GM12892 (cell line): ENCODE measurements around the gene GNAZ.

Experiments
- POLR2A ChIP-seq: IDR thresholded peaks from 2 replicates; pipeline ENCODE4 v1.6.1; 2011; ENCODE audit warnings: low read depth, low read length, control low read depth
- TAF1 ChIP-seq: IDR thresholded peaks from 2 replicates; pipeline ENCODE4 v1.6.1; 2011; ENCODE audit warnings: low read depth, mild to moderate bottlenecking, control low read depth, low read length, borderline replicate concordance

DNA sequence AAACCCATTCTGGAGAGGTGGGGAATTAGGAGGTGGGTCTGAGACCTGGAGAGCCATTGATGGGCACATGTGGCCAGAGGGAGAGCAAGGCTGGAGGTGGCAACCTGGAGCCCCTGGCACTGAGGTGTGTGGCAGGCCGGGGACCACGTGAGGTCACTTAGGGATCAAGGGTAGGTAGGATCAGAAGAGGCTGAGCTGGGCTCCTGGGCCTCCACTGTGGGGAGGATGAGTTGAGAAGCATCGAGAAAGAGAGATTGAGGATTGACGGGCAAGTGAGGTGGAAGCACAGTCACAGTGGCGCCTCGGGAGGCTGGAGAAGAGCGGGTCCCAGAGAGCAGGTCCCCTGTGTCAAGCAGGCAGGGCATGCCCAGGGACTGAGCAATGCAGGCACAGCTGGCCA lies 4.1 kb downstream of the GNAZ start:
- no peak for TF ChIP-seq POLR2A
- no peak for TF ChIP-seq TAF1
